Activated gamma-delta T cell treated with Interleukin-2 at 50 U/mL for 16 hours (primary cell): ENCODE measurements around the gene PLSCR5.

Experiments
- DNase-seq: peaks from one replicate; pipeline ENCODE4 v3.0.0-alpha.2; 2020

The PLSCR5 gene

GRCh38 chr3:146543461-146544001 lies 61.6 kb downstream of the PLSCR5 start:
- DNase-seq, result no peak

- DNase-seq, result no peak
Measured at GRCh38 chr3:146542978-146543377, 62.2 kb downstream of the PLSCR5 start.

- no peak for DNase-seq
Measured at GRCh38 chr3:146542179-146542578, 63.0 kb downstream of the PLSCR5 start.

- no peak for DNase-seq
Measured at GRCh38 chr3:146540978-146541377, 64.2 kb downstream of the PLSCR5 start.

- no peak for DNase-seq
Measured at GRCh38 chr3:146540236-146540635, 64.9 kb downstream of the PLSCR5 start.

GRCh38 chr3:146539315-146539714 lies 65.8 kb downstream of the PLSCR5 start:
- DNase-seq, result no peak

- no peak for DNase-seq
Measured at GRCh38 chr3:146537603-146538002, 67.5 kb downstream of the PLSCR5 start.

- DNase-seq, result no peak
Measured at GRCh38 chr3:146536681-146537080, 68.5 kb downstream of the PLSCR5 start.
